Limb (tissue), 2 donors: ENCODE measurements around the gene KIF22.
"Not testable (repeated sequence)": the region's sequence is repeated elsewhere in the genome, so short reads cannot be mapped to it uniquely, and the experiment has no call there.

Source experiments
- DNase-seq, 2 donors: peaks; one replicate each; pipeline ENCODE4 v3.0.0-alpha.2; 2016; ENCODE audit errors: extremely low spot score in 2 of 2

Gene KIF22

GRCh38 chr16:29765167-29766032 is 25.2 kb upstream of the KIF22 start:
- DNase-seq = no peak

GRCh38 chr16:29766571-29766970 is 24.0 kb upstream of the KIF22 start:
- no peak for DNase-seq

GRCh38 chr16:29767062-29767461 is 23.5 kb upstream of the KIF22 start:
- DNase-seq = no peak

GRCh38 chr16:29769507-29769906 is 21.0 kb upstream of the KIF22 start:
- DNase-seq = no peak

- no peak for DNase-seq
Measured at GRCh38 chr16:29770250-29770929, 20.2 kb upstream of the KIF22 start.

GRCh38 chr16:29772330-29772729 is 18.2 kb upstream of the KIF22 start:
- not testable (repeated sequence) for DNase-seq

GRCh38 chr16:29774730-29775129 is 15.8 kb upstream of the KIF22 start:
- DNase-seq = no peak

GRCh38 chr16:29775742-29776408 is 14.7 kb upstream of the KIF22 start:
- DNase-seq = no peak

GRCh38 chr16:29777576-29778350 is 12.8 kb upstream of the KIF22 start, which contains the start of gene ZG16:
Gene ZG16 (plus strand): TSS chr16:29778256. CDS start chr16:29779267, 1,011 bp downstream.
- no peak for DNase-seq

- DNase-seq = no peak
Measured at GRCh38 chr16:29779474-29779873, 11.1 kb upstream of the KIF22 start.

GRCh38 chr16:29783094-29783953 is 7.2 kb upstream of the KIF22 start:
- not testable (repeated sequence) for DNase-seq

- DNase-seq = no peak
Measured at GRCh38 chr16:29784157-29784556, 6.4 kb upstream of the KIF22 start.

- peak; percentile 52 to 76 for DNase-seq
Measured at GRCh38 chr16:29784901-29785500, 5.5 kb upstream of the KIF22 start.

- not testable (repeated sequence) for DNase-seq
Measured at GRCh38 chr16:29787155-29787554, 3.4 kb upstream of the KIF22 start.

- DNase-seq = no peak
Measured at GRCh38 chr16:29789775-29790182, 772 bp upstream of the KIF22 start.

- DNase-seq = no peak
Measured at GRCh38 chr16:29790949-29791844, 646 bp downstream of the KIF22 start.

GRCh38 chr16:29791845-29792807 is 1.6 kb downstream of the KIF22 start:
- no peak for DNase-seq

GRCh38 chr16:29793153-29793552 is 2.6 kb downstream of the KIF22 start:
- not testable (repeated sequence) for DNase-seq
